Gastrocnemius medialis (tissue), 4 donors: ENCODE results near the gene OPCML. TPM values are rescaled to one million over a fixed set of nuclear protein-coding genes. Genes with fewer than 3 reads are reported as not detected.

Experiments used
- ATAC-seq, 2 donors: fragments of 150-250 bp; one replicate each; pipeline ENCODE4 v1.9.1; 2016
- DNase-seq, 2 donors: peaks; one replicate each; pipeline ENCODE4 v3.0.0-alpha.2; 2019
- H3K27ac ChIP-seq, 4 donors: fragments of 200-600 bp; sonication (generic); 1 replicate in 1 of 4; 2 replicates in 3 of 4; pipeline ENCODE4 v1.5.1; 2016 to 2018; ENCODE audit warnings: mild to moderate bottlenecking in 2 of 4, moderate library complexity in 1 of 4
- H3K27me3 ChIP-seq, 3 donors: fragments of 200-600 bp; sonication (generic) in 2 of 3; 1 replicate in 1 of 3; 2 replicates in 2 of 3; pipeline versions ENCODE4 v1.5.1 to v1.6.0; 2016 to 2019; ENCODE audit warnings: mild to moderate bottlenecking in 1 of 3, moderate library complexity in 1 of 3
- H3K36me3 ChIP-seq, 2 donors: fragments of 200-600 bp; sonication (generic) in 1 of 2; one replicate each; pipeline ENCODE4 v1.5.1; 2017 to 2018
- H3K4me1 ChIP-seq, 2 donors: fragments of 200-600 bp; sonication (generic) in 1 of 2; one replicate each; pipeline ENCODE4 v1.5.1; 2016 to 2017; ENCODE audit warnings: mild to moderate bottlenecking in 2 of 2
- H3K4me3 ChIP-seq, 4 donors: fragments of 200-600 bp; sonication (generic) in 3 of 4; 1 replicate in 1 of 4; 2 replicates in 3 of 4; pipeline ENCODE4 v1.5.1; 2016 to 2019; ENCODE audit warnings: mild to moderate bottlenecking in 2 of 4
- H3K9me3 ChIP-seq, 3 donors: fragments of 200-600 bp; sonication (generic) in 2 of 3; 1 replicate in 1 of 3; 2 replicates in 2 of 3; pipeline ENCODE4 v1.5.1; 2016 to 2019
- POLR2A ChIP-seq, 2 donors: fragments of 450-650 bp; IDR thresholded peaks; one replicate each; pipeline ENCODE4 v1.6.1; 2017; ENCODE audit warnings: antibody characterized with exemption in 2 of 2, mild to moderate bottlenecking in 2 of 2, moderate library complexity in 2 of 2
- in situ Hi-C, 4 donors: fragments of 200-750 bp; cut with MboI; loops; one replicate each; pipeline versions ENCODE4 v1.15.0 to v1.8.0; 2017; ENCODE audit warnings: low sequenced_read_pairs in 4 of 4
- intact Hi-C: fragments of 100-400 bp; cut with DNase I; formaldehyde crosslinking; loops from one replicate; pipeline ENCODE4 v1.15.1; 2023; ENCODE audit warnings: low total_unique reads
- total RNA-seq, 4 donors: library from RNA; depleted of rRNA; stranded (reverse); fragments of >200 nt; gene quantifications; one replicate each; pipeline versions ENCODE4 v1.1.0 to v1.2.3, GENCODE V29; 2016
- TF ChIP-seq, protein P1 (sequence below), 5 experiments: fragments of 450-650 bp in 3 of 5; fragments of 200-600 bp in 2 of 5; sonication (generic) in 2 of 5; IDR thresholded peaks in 4 of 5; conservative IDR thresholded peaks in 1 of 5; 1 replicate in 4 of 5; 2 replicates in 1 of 5; pipeline ENCODE4 v1.5.1; 2016 to 2019; ENCODE audit warnings: antibody characterized with exemption in 5 of 5, mild to moderate bottlenecking in 3 of 5, moderate library complexity in 3 of 5

OPCML gene
- total RNA-seq, 4 donors from 2014 or later = not detected

GRCh38 chr11:132665205-132665604, 867.1 kb downstream of the OPCML start:
- in situ Hi-C loops = no loop called here

GRCh38 chr11:132658696-132659095, 873.6 kb downstream of the OPCML start:
- Histone ChIP-seq H3K27ac (no peak overlapping the region), H3K9me3 (no peaks in the 10 kb centered on the region), H3K4me3 (no peak overlapping the region), H3K4me1 (no peaks in the 10 kb centered on the region), H3K36me3 (no peaks in the 10 kb centered on the region), H3K27me3 (no peaks in the 10 kb centered on the region)
- no peak for TF ChIP-seq POLR2A (IDR thresholded peaks at IDR 0.05)
- TF ChIP-seq, protein P1, sequence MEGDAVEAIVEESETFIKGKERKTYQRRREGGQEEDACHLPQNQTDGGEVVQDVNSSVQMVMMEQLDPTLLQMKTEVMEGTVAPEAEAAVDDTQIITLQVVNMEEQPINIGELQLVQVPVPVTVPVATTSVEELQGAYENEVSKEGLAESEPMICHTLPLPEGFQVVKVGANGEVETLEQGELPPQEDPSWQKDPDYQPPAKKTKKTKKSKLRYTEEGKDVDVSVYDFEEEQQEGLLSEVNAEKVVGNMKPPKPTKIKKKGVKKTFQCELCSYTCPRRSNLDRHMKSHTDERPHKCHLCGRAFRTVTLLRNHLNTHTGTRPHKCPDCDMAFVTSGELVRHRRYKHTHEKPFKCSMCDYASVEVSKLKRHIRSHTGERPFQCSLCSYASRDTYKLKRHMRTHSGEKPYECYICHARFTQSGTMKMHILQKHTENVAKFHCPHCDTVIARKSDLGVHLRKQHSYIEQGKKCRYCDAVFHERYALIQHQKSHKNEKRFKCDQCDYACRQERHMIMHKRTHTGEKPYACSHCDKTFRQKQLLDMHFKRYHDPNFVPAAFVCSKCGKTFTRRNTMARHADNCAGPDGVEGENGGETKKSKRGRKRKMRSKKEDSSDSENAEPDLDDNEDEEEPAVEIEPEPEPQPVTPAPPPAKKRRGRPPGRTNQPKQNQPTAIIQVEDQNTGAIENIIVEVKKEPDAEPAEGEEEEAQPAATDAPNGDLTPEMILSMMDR (IDR thresholded peaks at IDR 0.05 in 4 of 5, conservative IDR thresholded peaks at IDR 0.05 in 1 of 5) = no peak
- intact Hi-C loops (no loop called here), in situ Hi-C loops (no loop called here)
- ATAC-seq (no peak), DNase-seq (no peak)

More at GRCh38 chr11:132665205-132665604, 867.1 kb downstream of the OPCML start:
- intact Hi-C loops = no loop called here
- Histone ChIP-seq H3K4me3 (no peak overlapping the region), H3K9me3 (no peaks in the 10 kb centered on the region), H3K4me1 (no peaks in the 10 kb centered on the region), H3K27ac (no peak overlapping the region), H3K27me3 (no peaks in the 10 kb centered on the region), H3K36me3 (no peaks in the 10 kb centered on the region)
- ATAC-seq (no peak), DNase-seq (no peak)
- no peak for TF ChIP-seq POLR2A (IDR thresholded peaks at IDR 0.05)
- TF ChIP-seq, protein P1 (IDR thresholded peaks at IDR 0.05 in 4 of 5, conservative IDR thresholded peaks at IDR 0.05 in 1 of 5) = no peak

GRCh38 chr11:132658004-132658403, 874.3 kb downstream of the OPCML start:
- DNase-seq (no peak), ATAC-seq (no peak)
- Histone ChIP-seq H3K4me3 (no peak overlapping the region), H3K27ac (no peak overlapping the region), H3K9me3 (no peaks in the 10 kb centered on the region), H3K4me1 (no peaks in the 10 kb centered on the region), H3K36me3 (no peaks in the 10 kb centered on the region), H3K27me3 (no peaks in the 10 kb centered on the region)
- TF ChIP-seq, protein P1 (IDR thresholded peaks at IDR 0.05 in 4 of 5, conservative IDR thresholded peaks at IDR 0.05 in 1 of 5) = no peak
- TF ChIP-seq POLR2A (IDR thresholded peaks at IDR 0.05) = no peak
- intact Hi-C loops (no loop called here), in situ Hi-C loops (no loop called here)

DNA sequence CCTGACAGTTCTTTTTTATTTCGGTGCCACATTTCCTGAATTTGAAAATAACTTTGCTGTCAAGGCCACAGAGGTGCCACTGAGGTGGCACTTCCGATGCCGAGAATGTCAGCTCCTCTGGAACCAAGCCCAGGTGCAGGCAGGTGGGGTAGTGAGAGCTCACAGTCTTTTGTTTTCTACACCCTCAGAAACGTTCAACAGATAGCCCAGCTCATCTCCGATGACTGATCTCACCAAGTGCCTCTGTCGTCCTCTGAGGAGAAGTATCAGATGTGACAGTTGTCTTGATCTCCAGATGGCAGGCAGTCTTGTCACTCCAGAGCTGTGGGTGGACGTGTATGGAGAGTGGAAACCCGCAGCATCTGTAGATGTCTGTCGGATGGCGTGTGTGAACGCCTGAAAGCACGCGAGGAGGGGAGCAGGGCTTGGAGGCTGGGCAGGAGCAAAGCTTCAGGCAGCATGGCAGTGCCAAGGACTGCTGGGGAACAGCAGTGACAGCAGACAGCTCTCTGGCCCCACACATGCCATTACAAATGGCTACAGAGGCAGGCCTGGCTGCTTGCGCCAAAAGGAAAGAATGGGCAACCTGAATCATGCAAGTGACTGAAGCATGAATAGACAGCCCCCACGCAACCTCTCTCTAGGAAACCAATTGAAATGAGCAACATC, 877.0 kb downstream of the OPCML start:
- Histone ChIP-seq H3K4me3 (no peak overlapping the region), H3K27me3 (no peaks in the 10 kb centered on the region), H3K9me3 (no peaks in the 10 kb centered on the region), H3K4me1 (no peaks in the 10 kb centered on the region), H3K27ac (no peak overlapping the region), H3K36me3 (no peaks in the 10 kb centered on the region)
- in situ Hi-C loops = no loop called here
- intact Hi-C loops = no loop called here
- TF ChIP-seq, protein P1 (IDR thresholded peaks at IDR 0.05 in 4 of 5, conservative IDR thresholded peaks at IDR 0.05 in 1 of 5) = no peak
- no peak for TF ChIP-seq POLR2A (IDR thresholded peaks at IDR 0.05)
- no peak for DNase-seq
- ATAC-seq = no peak

GRCh38 chr11:132653237-132653636, 879.1 kb downstream of the OPCML start:
- no peaks in the 10 kb centered on the region for H3K9me3 ChIP-seq
- H3K4me1 ChIP-seq = no peaks in the 10 kb centered on the region
- ATAC-seq (no peak), DNase-seq (no peak)
- H3K36me3 ChIP-seq = no peaks in the 10 kb centered on the region
- H3K27me3 ChIP-seq = no peaks in the 10 kb centered on the region
- no peak overlapping the region for H3K27ac ChIP-seq
- in situ Hi-C loops = no loop called here
- no peak for TF ChIP-seq POLR2A (IDR thresholded peaks at IDR 0.05)
- TF ChIP-seq, protein P1 (IDR thresholded peaks at IDR 0.05 in 4 of 5, conservative IDR thresholded peaks at IDR 0.05 in 1 of 5) = no peak
- intact Hi-C loops = no loop called here
- no peak overlapping the region for H3K4me3 ChIP-seq
